Activated CD4-positive, alpha-beta memory T cell treated with anti-CD3 and anti-CD28 coated beads, Interleukin-2, amount 10 ng/mL, durations not matched to agents 7 days and 5 days (primary cell): ENCODE measurements around the gene WAS. TPM values are rescaled to one million over a fixed set of nuclear protein-coding genes. Genes with fewer than 3 reads are reported as not detected.
"Not testable (repeated sequence)": the region's sequence is repeated elsewhere in the genome, so short reads cannot be mapped to it uniquely, and the experiment has no call there.

Source experiments
- CTCF ChIA-PET: fragments of 350-600 bp; sonication (Branson Sonifier 250); formaldehyde crosslinking; loops from one replicate; lab custom pipeline; 2021; ENCODE audit warnings: antibody characterized with exemption, inconsistent platforms; lab: Charles Lee
- POLR2A ChIA-PET: fragments of 350-600 bp; sonication (Branson Sonifier 250); formaldehyde crosslinking; loops from one replicate; lab custom pipeline; 2021; ENCODE audit warnings: antibody characterized with exemption; lab: Charles Lee
- DNase-seq: peaks from one replicate; pipeline ENCODE4 v3.0.0-alpha.2; 2020
- H3K27ac Mint-ChIP-seq: one replicate; pipeline ENCODE4 v1.8.0; 2021; ENCODE audit warnings: mild to moderate bottlenecking, mixed read lengths
- H3K27me3 Mint-ChIP-seq: one replicate; pipeline ENCODE4 v1.8.0; 2021; ENCODE audit warnings: mixed read lengths
- H3K36me3 Mint-ChIP-seq: one replicate; pipeline ENCODE4 v1.8.0; 2021; ENCODE audit warnings: low read depth, mixed read lengths
- H3K4me1 Mint-ChIP-seq: one replicate; pipeline ENCODE4 v1.8.0; 2021; ENCODE audit warnings: mixed read lengths
- H3K4me3 Mint-ChIP-seq: one replicate; pipeline ENCODE4 v1.8.0; 2021; ENCODE audit warnings: mild to moderate bottlenecking, mixed read lengths
- H3K9me3 Mint-ChIP-seq: one replicate; pipeline ENCODE4 v1.8.0; 2021; ENCODE audit warnings: mixed read lengths
- total RNA-seq, 2 experiments: library from RNA; stranded (reverse); gene quantifications; one replicate each; pipeline ENCODE4 v1.2.3, GENCODE V29; 2021

WAS gene
- 100 to 1,000 TPM; 156 to 157 TPM for total RNA-seq

DNA sequence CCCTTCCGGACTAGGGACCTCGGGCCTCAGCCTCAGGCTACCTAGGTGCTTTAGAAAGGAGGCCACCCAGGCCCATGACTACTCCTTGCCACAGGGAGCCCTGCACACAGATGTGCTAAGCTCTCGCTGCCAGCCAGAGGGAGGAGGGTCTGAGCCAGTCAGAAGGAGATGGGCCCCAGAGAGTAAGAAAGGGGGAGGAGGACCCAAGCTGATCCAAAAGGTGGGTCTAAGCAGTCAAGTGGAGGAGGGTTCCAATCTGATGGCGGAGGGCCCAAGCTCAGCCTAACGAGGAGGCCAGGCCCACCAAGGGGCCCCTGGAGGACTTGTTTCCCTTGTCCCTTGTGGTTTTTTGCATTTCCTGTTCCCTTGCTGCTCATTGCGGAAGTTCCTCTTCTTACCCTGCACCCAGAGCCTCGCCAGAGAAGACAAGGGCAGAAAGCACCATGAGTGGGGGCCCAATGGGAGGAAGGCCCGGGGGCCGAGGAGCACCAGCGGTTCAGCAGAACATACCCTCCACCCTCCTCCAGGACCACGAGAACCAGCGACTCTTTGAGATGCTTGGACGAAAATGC, at the start of gene WAS:
Gene WAS, plus strand, starts transcription at position 389 of the 572 bp plus-strand sequence. Its CDS starts 55 bp downstream, at position 444.
- DNase-seq: peak; percentile 64
- H3K27ac Mint-ChIP-seq: peak within 1 kb of the TSS; percentile 85
- peaks cover 48% of the 10 kb centered on the region for H3K36me3 Mint-ChIP-seq

GRCh38 chrX:48636301-48636700, 47.3 kb upstream of the WAS start:
- Mint-ChIP-seq H3K9me3 (no peaks in the 10 kb centered on the region), H3K4me1 (peaks cover 13% of the 10 kb centered on the region), H3K27me3 (no peaks in the 10 kb centered on the region), H3K36me3 (no peaks in the 10 kb centered on the region), H3K4me3 (no peak overlapping the region), H3K27ac (no peak overlapping the region)
- no peak for DNase-seq
- ChIA-PET POLR2A (no interaction called here), CTCF (no interaction called here)

More for the DNA sequence above, at the start of gene WAS:
- ChIA-PET POLR2A (interaction anchor here (0.8 to 3.5 kb wide), 13 partner anchors 9 to 254 kb away, joined by 3 to 62 read pairs (median 6); partner anchors contain the start of genes HDAC6, PQBP1, RBM3 and SUV39H1), CTCF (interaction anchor here (1.2 to 1.6 kb wide), 2 partner anchors 35 to 142 kb away, joined by 3 to 4 read pairs; no protein-coding TSS in a partner anchor)
- peak within 1 kb of the TSS; percentile 90 for H3K4me3 Mint-ChIP-seq
- peaks cover 69% of the 10 kb centered on the region for H3K4me1 Mint-ChIP-seq
- no peaks in the 10 kb centered on the region for H3K27me3 Mint-ChIP-seq
- no peaks in the 10 kb centered on the region for H3K9me3 Mint-ChIP-seq

- no peak overlapping the region for H3K4me3 Mint-ChIP-seq
- no peak overlapping the region for H3K27ac Mint-ChIP-seq
- no peaks in the 10 kb centered on the region for H3K36me3 Mint-ChIP-seq
- H3K27me3 Mint-ChIP-seq: no peaks in the 10 kb centered on the region
- peaks cover 9% of the 10 kb centered on the region for H3K4me1 Mint-ChIP-seq
- POLR2A ChIA-PET: no interaction called here
- no peaks in the 10 kb centered on the region for H3K9me3 Mint-ChIP-seq
- CTCF ChIA-PET: no interaction called here
- no peak for DNase-seq
These were observed 46.8 kb upstream of the WAS start for GRCh38 chrX:48636776-48637175.

- Mint-ChIP-seq H3K9me3 (no peaks in the 10 kb centered on the region), H3K4me3 (no peak overlapping the region), H3K4me1 (peaks cover 2% of the 10 kb centered on the region), H3K27me3 (no peaks in the 10 kb centered on the region), H3K27ac (no peak overlapping the region), H3K36me3 (no peaks in the 10 kb centered on the region)
- ChIA-PET CTCF (no interaction called here), POLR2A (interaction anchor here (1.2 kb wide), 1 partner anchor 52 kb away, joined by 3 read pairs; no protein-coding TSS in a partner anchor)
- no peak for DNase-seq
These were observed 37.9 kb upstream of the WAS start for GRCh38 chrX:48645669-48646068.

- ChIA-PET POLR2A (interaction anchor here (0.7 to 1.2 kb wide), 5 partner anchors 28 to 263 kb away, joined by 3 to 5 read pairs (median 4); partner anchors contain the start of gene SLC35A2), CTCF (interaction anchor here (0.6 to 1.6 kb wide), 18 partner anchors 10 to 518 kb away, joined by 3 to 10 read pairs (median 5); partner anchors contain the start of genes HDAC6, PQBP1, SLC35A2 and SUV39H1)
- H3K9me3 Mint-ChIP-seq: no peaks in the 10 kb centered on the region
- DNase-seq: peak; percentile 32
- H3K27me3 Mint-ChIP-seq: no peaks in the 10 kb centered on the region
- no peak overlapping the region for H3K27ac Mint-ChIP-seq
- peaks cover 3% of the 10 kb centered on the region for H3K4me1 Mint-ChIP-seq
- H3K4me3 Mint-ChIP-seq: no peak overlapping the region
- no peaks in the 10 kb centered on the region for H3K36me3 Mint-ChIP-seq
These were observed 35.3 kb upstream of the WAS start for GRCh38 chrX:48648336-48648751.

- CTCF ChIA-PET: interaction anchor here (0.8 to 1.6 kb wide), 8 partner anchors 11 to 393 kb away, joined by 3 to 10 read pairs (median 6); partner anchors contain the start of genes HDAC6, PQBP1, SLC35A2 and TIMM17B
- H3K27me3 Mint-ChIP-seq: no peaks in the 10 kb centered on the region
- no peak for DNase-seq
- no peaks in the 10 kb centered on the region for H3K9me3 Mint-ChIP-seq
- no peaks in the 10 kb centered on the region for H3K36me3 Mint-ChIP-seq
- no peak overlapping the region for H3K27ac Mint-ChIP-seq
- H3K4me3 Mint-ChIP-seq: no peak overlapping the region
- POLR2A ChIA-PET: interaction anchor here (0.7 kb wide), 1 partner anchor 88 kb away, joined by 3 read pairs; no protein-coding TSS in a partner anchor
- H3K4me1 Mint-ChIP-seq: peaks cover 3% of the 10 kb centered on the region
These were observed 34.5 kb upstream of the WAS start for GRCh38 chrX:48649102-48649501.

- DNase-seq, CTCF ChIA-PET, H3K4me3 Mint-ChIP-seq, H3K27me3 Mint-ChIP-seq, H3K27ac Mint-ChIP-seq, H3K9me3 Mint-ChIP-seq, POLR2A ChIA-PET, H3K4me1 Mint-ChIP-seq, H3K36me3 Mint-ChIP-seq: not testable (repeated sequence)
These were observed 31.5 kb upstream of the WAS start for GRCh38 chrX:48652055-48652579.

DNA sequence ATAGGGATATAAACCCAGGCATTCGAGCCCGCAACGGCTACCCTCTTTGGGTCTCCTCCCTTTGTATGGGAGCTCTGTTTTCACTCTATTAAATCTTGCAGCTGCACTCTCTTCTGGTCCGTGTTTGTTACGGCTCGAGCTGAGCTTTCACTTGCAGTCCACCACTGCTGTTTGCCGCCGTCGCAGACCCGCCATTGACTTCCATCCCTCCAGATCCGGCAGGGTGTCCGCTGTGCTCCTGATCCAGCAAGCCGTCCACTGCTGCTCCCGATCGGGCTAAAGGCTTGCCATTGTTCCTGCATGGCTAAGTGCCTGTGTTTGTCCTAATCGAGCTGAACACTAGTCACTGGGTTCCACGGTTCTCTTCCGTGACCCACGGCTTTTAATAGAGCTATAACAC, 28.9 kb upstream of the WAS start:
- DNase-seq, POLR2A ChIA-PET, H3K27ac Mint-ChIP-seq, H3K4me3 Mint-ChIP-seq, H3K27me3 Mint-ChIP-seq, H3K36me3 Mint-ChIP-seq, H3K4me1 Mint-ChIP-seq, CTCF ChIA-PET, H3K9me3 Mint-ChIP-seq: not testable (repeated sequence)

GRCh38 chrX:48659686-48660085, 23.9 kb upstream of the WAS start:
- H3K27me3 Mint-ChIP-seq, H3K4me3 Mint-ChIP-seq, POLR2A ChIA-PET, H3K4me1 Mint-ChIP-seq, DNase-seq, H3K27ac Mint-ChIP-seq, H3K36me3 Mint-ChIP-seq, CTCF ChIA-PET, H3K9me3 Mint-ChIP-seq: not testable (repeated sequence)

DNA sequence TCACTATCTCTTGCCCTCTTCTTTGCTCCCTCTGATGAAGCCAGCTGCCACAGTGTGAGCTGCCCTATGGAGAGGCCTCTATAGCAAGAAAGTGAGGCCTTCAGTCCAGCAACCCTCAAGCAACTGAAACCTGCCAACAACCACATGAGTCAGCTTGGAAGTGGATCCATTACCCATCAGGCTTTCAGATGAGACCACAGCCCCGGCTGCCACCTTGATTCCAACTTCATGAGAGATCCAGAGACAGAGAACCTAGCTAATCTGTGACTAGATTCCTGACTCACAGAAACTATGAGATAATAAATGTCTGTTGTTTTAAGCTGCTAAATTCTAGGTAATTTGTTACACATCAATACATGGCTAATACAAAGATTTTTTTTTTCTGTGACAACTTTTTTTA, 20.4 kb upstream of the WAS start:
- no peaks in the 10 kb centered on the region for H3K36me3 Mint-ChIP-seq
- no peak overlapping the region for H3K4me3 Mint-ChIP-seq
- H3K27ac Mint-ChIP-seq: no peak overlapping the region
- ChIA-PET CTCF (no interaction called here), POLR2A (no interaction called here)
- no peak for DNase-seq
- H3K9me3 Mint-ChIP-seq: no peaks in the 10 kb centered on the region
- peaks cover 6% of the 10 kb centered on the region for H3K4me1 Mint-ChIP-seq
- no peaks in the 10 kb centered on the region for H3K27me3 Mint-ChIP-seq

GRCh38 chrX:48664156-48664555, 19.4 kb upstream of the WAS start:
- POLR2A ChIA-PET: no interaction called here
- Mint-ChIP-seq H3K36me3 (no peaks in the 10 kb centered on the region), H3K27me3 (no peaks in the 10 kb centered on the region), H3K4me3 (no peak overlapping the region), H3K9me3 (no peaks in the 10 kb centered on the region), H3K27ac (no peak overlapping the region), H3K4me1 (peaks cover 6% of the 10 kb centered on the region)
- no peak for DNase-seq
- CTCF ChIA-PET: no interaction called here

- ChIA-PET CTCF (no interaction called here), POLR2A (no interaction called here)
- Mint-ChIP-seq H3K9me3 (no peaks in the 10 kb centered on the region), H3K4me3 (no peak overlapping the region), H3K27ac (no peak overlapping the region), H3K36me3 (no peaks in the 10 kb centered on the region), H3K4me1 (peaks cover 5% of the 10 kb centered on the region), H3K27me3 (no peaks in the 10 kb centered on the region)
- no peak for DNase-seq
These were observed 17.6 kb upstream of the WAS start for GRCh38 chrX:48665991-48666390.

- Mint-ChIP-seq H3K4me3 (no peak overlapping the region), H3K27me3 (no peaks in the 10 kb centered on the region), H3K27ac (no peak overlapping the region), H3K36me3 (no peaks in the 10 kb centered on the region), H3K4me1 (no peaks in the 10 kb centered on the region), H3K9me3 (no peaks in the 10 kb centered on the region)
- CTCF ChIA-PET: no interaction called here
- POLR2A ChIA-PET: no interaction called here
- no peak for DNase-seq
These were observed 16.9 kb upstream of the WAS start for GRCh38 chrX:48666649-48667048.
